ENCODE results near the gene RBM20. TPM values are rescaled to one million over a fixed set of nuclear protein-coding genes. Genes with fewer than 3 reads are reported as not detected.

The RBM20 gene
- total and polyA plus RNA-seq, 2 experiments from 2014 or later: 3.7 to 4.0 TPM

DNA sequence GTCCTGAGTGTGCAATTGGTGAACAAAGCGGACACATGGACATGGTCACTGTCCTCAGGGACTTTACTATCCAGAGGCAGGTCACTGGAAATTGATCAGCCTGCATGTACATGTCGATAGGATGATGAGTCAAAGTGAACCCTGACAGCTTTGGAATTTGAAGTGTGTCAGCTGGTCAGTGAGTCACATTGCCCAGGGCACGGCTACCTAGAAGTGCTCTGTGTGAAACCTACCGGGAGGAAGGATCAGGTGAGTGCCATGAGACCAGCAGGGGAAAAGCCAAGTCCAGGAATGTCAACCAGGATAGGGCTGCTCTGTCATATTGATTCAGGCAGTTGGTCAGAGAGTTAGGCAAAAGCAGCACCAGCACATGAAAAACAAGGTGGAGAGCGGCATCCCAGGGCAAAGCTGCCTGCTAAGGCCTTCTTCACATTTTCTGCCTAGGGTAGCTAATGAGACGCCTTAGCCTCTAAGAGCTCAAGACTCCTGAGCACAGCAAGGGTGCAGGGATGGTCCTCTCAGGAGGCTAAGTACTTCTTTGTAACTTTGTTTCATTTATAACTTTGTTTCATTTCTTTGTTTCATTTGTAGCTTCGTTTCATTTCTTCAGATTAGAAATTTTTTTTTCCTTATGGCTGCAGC lies 208.2 kb downstream of the RBM20 start:
- TF ChIP-seq CTCF (IDR thresholded peaks at IDR 0.05; ENCODE audit: poor library complexity): no peak
- TF ChIP-seq EZH2phosphoT487 (IDR thresholded peaks at IDR 0.05; ENCODE audit: low read depth, severe bottlenecking, unreplicated experiment): no peak
- TF ChIP-seq EZH2 (IDR thresholded peaks at IDR 0.05; ENCODE audit: borderline replicate concordance): no peak
- Histone ChIP-seq H3K27ac (peak overlapping the region; percentile 87), H2AFZ (no peak overlapping the region), H3K9me2 (replicated peaks; ENCODE audit: insufficient read depth) (no peaks in the 10 kb centered on the region), H3K79me2 (no peaks in the 10 kb centered on the region), H3K4me2 (peak overlapping the region; percentile 27), H3K4me1 (ENCODE audit: insufficient read depth) (peaks cover 45% of the 10 kb centered on the region), H3K4me3 (no peak overlapping the region), H3K9me3 (ENCODE audit: low read depth) (no peaks in the 10 kb centered on the region), H3K27me3 (no peaks in the 10 kb centered on the region), H3K36me3 (replicated peaks; ENCODE audit: insufficient read depth, low read depth) (no peaks in the 10 kb centered on the region), H4K20me1 (ENCODE audit: insufficient read depth, poor library complexity, severe bottlenecking) (no peaks in the 10 kb centered on the region)
- peak; percentile 78 for DNase-seq (ENCODE audit: low spot score)
- WGBS (ENCODE audit: low lambda C conversion rate, missing lambda C conversion rate): 55% methylated on average over 7 of the region's 7 CpGs

- Histone ChIP-seq H3K36me3 (replicated peaks; ENCODE audit: insufficient read depth, low read depth) (no peaks in the 10 kb centered on the region), H2AFZ (no peak overlapping the region), H3K79me2 (no peaks in the 10 kb centered on the region), H3K9me3 (ENCODE audit: low read depth) (no peaks in the 10 kb centered on the region), H3K9me2 (replicated peaks; ENCODE audit: insufficient read depth) (no peaks in the 10 kb centered on the region), H3K4me1 (ENCODE audit: insufficient read depth) (peaks cover 45% of the 10 kb centered on the region), H4K20me1 (ENCODE audit: insufficient read depth, poor library complexity, severe bottlenecking) (no peaks in the 10 kb centered on the region), H3K4me2 (peak overlapping the region; percentile 27), H3K27me3 (no peaks in the 10 kb centered on the region), H3K27ac (peak overlapping the region; percentile 87), H3K4me3 (no peak overlapping the region)
- TF ChIP-seq EZH2 (IDR thresholded peaks at IDR 0.05; ENCODE audit: borderline replicate concordance) (no peak), CTCF (IDR thresholded peaks at IDR 0.05; ENCODE audit: poor library complexity) (no peak), EZH2phosphoT487 (IDR thresholded peaks at IDR 0.05; ENCODE audit: low read depth, severe bottlenecking, unreplicated experiment) (no peak)
- 88% methylated on average over 4 of the region's 4 CpGs for WGBS (ENCODE audit: low lambda C conversion rate, missing lambda C conversion rate)
- peak; percentile 24 for DNase-seq (ENCODE audit: low spot score)
Measured at GRCh38 chr10:110852947-110853346, 208.8 kb downstream of the RBM20 start.

GRCh38 chr10:110853921-110854605 lies 209.9 kb downstream of the RBM20 start:
- H3K27ac ChIP-seq: peak overlapping the region; percentile 87
- no peak overlapping the region for H3K4me3 ChIP-seq
- no peak for DNase-seq (ENCODE audit: low spot score)
- no peaks in the 10 kb centered on the region for H4K20me1 ChIP-seq (ENCODE audit: insufficient read depth, poor library complexity, severe bottlenecking)
- no peaks in the 10 kb centered on the region for H3K9me2 ChIP-seq (replicated peaks; ENCODE audit: insufficient read depth)
- no peaks in the 10 kb centered on the region for H3K27me3 ChIP-seq
- H3K9me3 ChIP-seq (ENCODE audit: low read depth): no peaks in the 10 kb centered on the region
- H3K4me1 ChIP-seq (ENCODE audit: insufficient read depth): peaks cover 53% of the 10 kb centered on the region
- H3K4me2 ChIP-seq: peak overlapping the region; percentile 27
- TF ChIP-seq EZH2phosphoT487 (IDR thresholded peaks at IDR 0.05; ENCODE audit: low read depth, severe bottlenecking, unreplicated experiment) (no peak), CTCF (IDR thresholded peaks at IDR 0.05; ENCODE audit: poor library complexity) (no peak), EZH2 (IDR thresholded peaks at IDR 0.05; ENCODE audit: borderline replicate concordance) (no peak)
- H2AFZ ChIP-seq: no peak overlapping the region
- no peaks in the 10 kb centered on the region for H3K79me2 ChIP-seq
- no peaks in the 10 kb centered on the region for H3K36me3 ChIP-seq (replicated peaks; ENCODE audit: insufficient read depth, low read depth)

All from hepatocyte (in vitro differentiated cells).